ENCODE data around the gene EXOC3L2.

EXOC3L2 gene

GRCh38 chr19:45254044-45254531 lies 8.9 kb upstream of the EXOC3L2 start:
- H3K9ac ChIP-seq (ENCODE audit: low read depth, low read length) = no peak overlapping the region
- H3K4me3 ChIP-seq (ENCODE audit: low read length) = no peak overlapping the region
- no peaks in the 10 kb centered on the region for H3K4me1 ChIP-seq (ENCODE audit: insufficient read depth, low read length)
- H3K9me3 ChIP-seq (ENCODE audit: insufficient read depth, low read depth, low read length) = no peaks in the 10 kb centered on the region
- no peak overlapping the region for H3K27ac ChIP-seq (ENCODE audit: low read length)
- peaks cover 18% of the 10 kb centered on the region for H3K27me3 ChIP-seq (ENCODE audit: insufficient read depth, low read length)
- H3K36me3 ChIP-seq (ENCODE audit: insufficient read depth, low read depth, low read length) = no peaks in the 10 kb centered on the region

DNA sequence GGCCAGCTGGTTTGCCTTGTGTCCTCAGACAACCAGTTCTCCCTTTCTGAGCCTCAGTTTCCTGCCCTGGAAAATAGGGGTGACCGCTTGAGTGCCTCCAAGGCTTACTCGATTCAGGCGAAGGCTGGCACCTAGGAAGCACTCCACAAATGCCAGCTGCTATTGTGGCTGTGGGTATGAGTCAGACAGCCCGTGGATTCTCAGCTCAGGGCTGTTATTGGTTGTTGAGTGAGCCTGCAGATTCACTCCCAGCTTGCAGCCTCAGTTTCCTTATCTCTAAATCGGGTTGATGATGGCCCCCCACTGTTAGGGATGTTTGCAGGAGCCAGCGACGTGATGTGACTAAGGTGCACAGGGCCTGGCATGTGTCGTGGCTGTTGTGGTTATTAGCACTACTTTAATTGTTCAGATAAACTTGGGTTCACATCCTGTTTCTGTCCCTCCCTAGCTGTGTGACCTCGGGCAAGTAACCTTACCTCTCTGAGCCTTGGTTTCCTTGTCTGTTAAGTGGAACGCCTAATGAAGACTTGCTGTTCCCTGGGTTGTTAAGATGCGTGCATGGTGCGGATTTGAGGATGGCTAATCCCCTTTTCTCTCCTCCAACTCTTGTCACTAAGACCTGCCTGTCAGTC lies 8.3 kb upstream of the EXOC3L2 start:
- Histone ChIP-seq H3K4me1 (ENCODE audit: insufficient read depth, low read length) (no peaks in the 10 kb centered on the region), H3K9me3 (ENCODE audit: insufficient read depth, low read depth, low read length) (no peaks in the 10 kb centered on the region), H3K27ac (ENCODE audit: low read length) (no peak overlapping the region), H3K36me3 (ENCODE audit: insufficient read depth, low read depth, low read length) (no peaks in the 10 kb centered on the region), H3K9ac (ENCODE audit: low read depth, low read length) (no peak overlapping the region), H3K27me3 (ENCODE audit: insufficient read depth, low read length) (peaks cover 21% of the 10 kb centered on the region), H3K4me3 (ENCODE audit: low read length) (no peak overlapping the region)

- Histone ChIP-seq H3K9me3 (ENCODE audit: insufficient read depth, low read depth, low read length) (no peaks in the 10 kb centered on the region), H3K9ac (ENCODE audit: low read depth, low read length) (peak overlapping the region; percentile 61; the same call in 1 of the 2 replicates), H3K27ac (ENCODE audit: low read length) (no peak overlapping the region), H3K36me3 (ENCODE audit: insufficient read depth, low read depth, low read length) (no peaks in the 10 kb centered on the region), H3K4me1 (ENCODE audit: insufficient read depth, low read length) (no peaks in the 10 kb centered on the region), H3K4me3 (ENCODE audit: low read length) (peak overlapping the region; percentile 70), H3K27me3 (ENCODE audit: insufficient read depth, low read length) (peaks cover 21% of the 10 kb centered on the region)
Observed at GRCh38 chr19:45251452-45252354, 6.5 kb upstream of the EXOC3L2 start.

GRCh38 chr19:45250832-45251451 lies 5.7 kb upstream of the EXOC3L2 start, which contains the start of gene MARK4:
Gene MARK4, plus strand, starts transcription at chr19:45251271. Its CDS starts 318 bp downstream, at chr19:45251589.
- Histone ChIP-seq H3K27ac (ENCODE audit: low read length) (no peak within 1 kb of the TSS), H3K4me1 (ENCODE audit: insufficient read depth, low read length) (no peaks in the 10 kb centered on the region)

GRCh38 chr19:45250216-45250831 lies 5.1 kb upstream of the EXOC3L2 start:
- H3K27ac ChIP-seq (ENCODE audit: low read length) = no peak overlapping the region
- no peaks in the 10 kb centered on the region for H3K9me3 ChIP-seq (ENCODE audit: insufficient read depth, low read depth, low read length)
- H3K9ac ChIP-seq (ENCODE audit: low read depth, low read length) = peak overlapping the region; percentile 5; the same call in 1 of the 2 replicates
- no peaks in the 10 kb centered on the region for H3K36me3 ChIP-seq (ENCODE audit: insufficient read depth, low read depth, low read length)
- H3K4me1 ChIP-seq (ENCODE audit: insufficient read depth, low read length) = no peaks in the 10 kb centered on the region
- peak overlapping the region; percentile 80 for H3K4me3 ChIP-seq (ENCODE audit: low read length)
- H3K27me3 ChIP-seq (ENCODE audit: insufficient read depth, low read length) = peaks cover 21% of the 10 kb centered on the region

More at GRCh38 chr19:45250832-45251451, 5.7 kb upstream of the EXOC3L2 start, which contains the start of gene MARK4:
- peak within 1 kb of the TSS; percentile 80 for H3K4me3 ChIP-seq (ENCODE audit: low read length)
- no peaks in the 10 kb centered on the region for H3K9me3 ChIP-seq (ENCODE audit: insufficient read depth, low read depth, low read length)
- H3K36me3 ChIP-seq (ENCODE audit: insufficient read depth, low read depth, low read length) = no peaks in the 10 kb centered on the region
- peak within 1 kb of the TSS; percentile 61; the same call in 1 of the 2 replicates for H3K9ac ChIP-seq (ENCODE audit: low read depth, low read length)
- peaks cover 21% of the 10 kb centered on the region for H3K27me3 ChIP-seq (ENCODE audit: insufficient read depth, low read length)

DNA sequence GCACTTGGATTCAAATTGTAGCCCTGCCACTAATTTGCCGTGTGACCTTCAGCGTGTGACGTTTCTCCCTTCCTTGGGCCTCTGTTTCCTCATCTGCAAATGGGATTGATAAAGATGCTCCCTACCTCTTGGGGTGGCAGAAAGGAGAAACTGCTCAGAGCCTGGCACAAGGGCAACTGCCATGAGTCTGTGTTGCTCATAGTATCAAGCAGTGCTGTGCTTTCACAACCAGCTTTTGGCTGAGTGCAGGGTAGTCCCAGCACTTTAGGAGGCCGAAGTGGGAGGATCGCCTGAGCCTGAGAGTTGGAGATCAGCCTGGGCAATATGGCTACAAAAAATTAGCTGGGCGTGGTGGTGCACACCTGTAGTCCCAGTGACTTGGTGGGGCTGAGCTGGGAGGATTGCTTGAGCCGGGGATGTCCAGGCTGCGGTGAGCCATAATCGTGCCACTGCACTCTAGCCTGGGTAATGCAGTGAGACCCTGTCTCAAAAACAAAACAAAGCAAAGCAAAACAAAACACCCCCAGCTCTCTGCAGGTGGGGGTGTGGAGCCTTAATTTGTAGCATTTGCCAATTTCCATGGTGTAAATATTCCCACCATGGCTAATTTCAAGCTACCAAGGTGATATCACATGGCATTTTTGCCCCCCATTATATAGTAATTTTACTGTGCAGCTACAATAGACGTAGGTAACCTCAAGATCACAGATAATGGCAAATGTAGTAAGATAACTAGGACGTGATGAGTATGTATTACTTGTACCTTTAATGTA lies 4.2 kb upstream of the EXOC3L2 start:
- no peak overlapping the region for H3K4me3 ChIP-seq (ENCODE audit: low read length)
- 0 out of 2 replicates have a peak, but pooled peaks cover 2% of the 10 kb centered on the region for H3K4me1 ChIP-seq (ENCODE audit: insufficient read depth, low read length)
- no peaks in the 10 kb centered on the region for H3K36me3 ChIP-seq (ENCODE audit: insufficient read depth, low read depth, low read length)
- H3K9ac ChIP-seq (ENCODE audit: low read depth, low read length) = no peak overlapping the region
- H3K27me3 ChIP-seq (ENCODE audit: insufficient read depth, low read length) = peaks cover 21% of the 10 kb centered on the region
- H3K27ac ChIP-seq (ENCODE audit: low read length) = no peak overlapping the region
- no peaks in the 10 kb centered on the region for H3K9me3 ChIP-seq (ENCODE audit: insufficient read depth, low read depth, low read length)

GRCh38 chr19:45247136-45247535 lies 1.9 kb upstream of the EXOC3L2 start:
- Histone ChIP-seq H3K9ac (ENCODE audit: low read depth, low read length) (no peak overlapping the region), H3K4me3 (ENCODE audit: low read length) (no peak overlapping the region), H3K36me3 (ENCODE audit: insufficient read depth, low read depth, low read length) (no peaks in the 10 kb centered on the region), H3K4me1 (ENCODE audit: insufficient read depth, low read length) (0 out of 2 replicates have a peak, but pooled peaks cover 2% of the 10 kb centered on the region), H3K27ac (ENCODE audit: low read length) (no peak overlapping the region), H3K9me3 (ENCODE audit: insufficient read depth, low read depth, low read length) (no peaks in the 10 kb centered on the region), H3K27me3 (ENCODE audit: insufficient read depth, low read length) (peaks cover 21% of the 10 kb centered on the region)

DNA sequence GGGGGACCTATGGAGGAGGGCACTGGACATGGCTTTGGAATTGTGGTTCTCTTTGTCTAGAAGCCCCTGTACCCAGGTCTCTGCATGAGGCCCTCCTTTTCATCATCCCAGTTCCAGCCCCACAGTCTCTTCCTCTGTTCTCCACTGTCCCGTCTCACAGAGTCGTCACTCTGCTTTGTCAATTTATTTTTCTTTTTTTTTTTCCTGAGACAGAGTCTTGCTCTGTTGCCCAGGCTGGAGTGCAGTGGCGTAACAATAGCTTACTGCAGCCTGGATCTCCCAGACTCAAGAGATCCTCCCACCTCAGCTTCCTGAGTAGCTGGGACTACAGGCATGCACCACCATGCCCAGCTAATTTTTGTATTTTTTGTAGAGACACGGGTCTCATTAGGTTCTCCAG lies 619 bp upstream of the EXOC3L2 start:
- H3K36me3 ChIP-seq (ENCODE audit: insufficient read depth, low read depth, low read length) = no peaks in the 10 kb centered on the region
- H3K9ac ChIP-seq (ENCODE audit: low read depth, low read length) = no peak overlapping the region
- H3K4me3 ChIP-seq (ENCODE audit: low read length) = no peak overlapping the region
- 0 out of 2 replicates have a peak, but pooled peaks cover 2% of the 10 kb centered on the region for H3K4me1 ChIP-seq (ENCODE audit: insufficient read depth, low read length)
- no peaks in the 10 kb centered on the region for H3K9me3 ChIP-seq (ENCODE audit: insufficient read depth, low read depth, low read length)
- peaks cover 21% of the 10 kb centered on the region for H3K27me3 ChIP-seq (ENCODE audit: insufficient read depth, low read length)
- H3K27ac ChIP-seq (ENCODE audit: low read length) = no peak overlapping the region

DNA sequence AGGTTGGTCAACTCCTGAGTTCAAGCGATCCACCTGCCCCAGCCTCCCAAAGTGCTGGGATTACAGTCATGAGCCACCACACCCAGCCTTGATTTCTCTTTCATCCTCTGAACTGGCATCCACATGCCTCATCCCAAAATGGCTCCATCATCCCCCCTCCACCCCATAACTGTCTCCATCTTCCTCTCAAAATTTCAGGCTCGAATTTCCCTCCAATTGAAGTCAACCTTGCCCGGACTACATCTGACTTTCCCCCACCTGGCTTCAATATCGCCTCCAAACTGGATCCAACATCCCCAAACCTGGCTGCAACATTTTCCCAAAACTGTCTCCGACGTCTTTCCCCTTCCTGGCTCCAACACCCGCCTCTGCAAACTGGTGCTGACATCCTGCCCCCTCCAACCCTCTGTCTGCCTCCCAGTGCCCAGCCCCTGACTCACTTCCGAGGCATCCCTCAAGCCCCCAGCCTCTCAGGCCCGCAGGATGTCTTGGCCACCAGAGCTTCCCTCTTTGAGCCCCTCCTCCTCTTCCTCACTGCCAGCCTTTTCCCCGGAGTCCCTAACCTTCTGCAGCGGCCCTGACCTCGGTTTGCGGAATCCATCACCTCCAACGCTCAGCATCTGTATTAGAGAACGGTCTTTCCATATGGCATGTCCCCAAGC lies 943 bp downstream of the EXOC3L2 start:
- Histone ChIP-seq H3K9ac (ENCODE audit: low read depth, low read length) (no peak overlapping the region), H3K9me3 (ENCODE audit: insufficient read depth, low read depth, low read length) (no peaks in the 10 kb centered on the region), H3K27me3 (ENCODE audit: insufficient read depth, low read length) (peaks cover 5% of the 10 kb centered on the region), H3K4me3 (ENCODE audit: low read length) (no peak overlapping the region), H3K4me1 (ENCODE audit: insufficient read depth, low read length) (0 out of 2 replicates have a peak, but pooled peaks cover 2% of the 10 kb centered on the region), H3K27ac (ENCODE audit: low read length) (no peak overlapping the region), H3K36me3 (ENCODE audit: insufficient read depth, low read depth, low read length) (no peaks in the 10 kb centered on the region)

DNA sequence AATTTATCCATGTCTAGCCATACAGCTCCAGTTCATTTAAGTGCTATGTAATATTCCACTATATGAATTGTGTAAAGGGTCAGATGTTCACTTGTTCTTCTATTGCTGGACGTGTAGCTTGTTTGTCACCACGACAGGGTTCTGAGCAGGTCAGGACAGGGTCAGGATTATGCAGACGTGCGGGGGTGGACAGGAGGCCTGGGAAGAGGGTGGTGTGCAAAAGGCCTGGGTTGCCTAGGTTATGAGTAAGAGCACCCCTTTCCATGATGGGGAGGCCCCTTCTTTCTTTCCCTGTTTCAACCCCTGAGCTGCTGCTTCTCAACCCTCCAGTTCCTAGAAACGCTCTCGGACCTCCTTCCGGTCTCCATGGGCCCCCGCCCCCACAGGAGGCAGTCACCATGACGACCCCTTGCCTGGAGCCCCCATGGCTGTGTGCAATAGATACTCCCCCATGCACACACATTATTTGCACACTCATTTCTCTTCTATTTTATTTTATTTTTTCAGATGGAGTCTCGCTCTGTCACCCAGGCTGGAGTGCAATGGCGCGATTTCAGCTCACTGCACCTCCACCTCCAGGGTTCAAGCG lies 2.0 kb downstream of the EXOC3L2 start:
- H3K36me3 ChIP-seq (ENCODE audit: insufficient read depth, low read depth, low read length) = no peaks in the 10 kb centered on the region
- H3K4me3 ChIP-seq (ENCODE audit: low read length) = no peak overlapping the region
- H3K9ac ChIP-seq (ENCODE audit: low read depth, low read length) = no peak overlapping the region
- no peaks in the 10 kb centered on the region; the same call in 1 of the 2 replicates for H3K27me3 ChIP-seq (ENCODE audit: insufficient read depth, low read length)
- no peak overlapping the region for H3K27ac ChIP-seq (ENCODE audit: low read length)
- H3K4me1 ChIP-seq (ENCODE audit: insufficient read depth, low read length) = 0 out of 2 replicates have a peak, but pooled peaks cover 2% of the 10 kb centered on the region
- no peaks in the 10 kb centered on the region for H3K9me3 ChIP-seq (ENCODE audit: insufficient read depth, low read depth, low read length)

Measured in iPS-20b (cell line).